Measurements from ENCODE around the gene UBE2O.

Gene UBE2O

GRCh38 chr17:76484228-76484725 is 31.3 kb upstream of the UBE2O start:
- DNase-seq, result no peak

GRCh38 chr17:76481071-76481655 is 28.2 kb upstream of the UBE2O start:
- DNase-seq, result no peak

GRCh38 chr17:76480632-76481031 is 27.7 kb upstream of the UBE2O start:
- no peak for DNase-seq

GRCh38 chr17:76479515-76480060 is 26.6 kb upstream of the UBE2O start:
- no peak for DNase-seq

GRCh38 chr17:76478730-76479514 is 26.0 kb upstream of the UBE2O start:
- DNase-seq, result no peak

GRCh38 chr17:76478097-76478496 is 25.1 kb upstream of the UBE2O start:
- DNase-seq, result no peak

- no peak for DNase-seq
These were observed 24.6 kb upstream of the UBE2O start for GRCh38 chr17:76477576-76477975.

GRCh38 chr17:76476736-76477135 is 23.8 kb upstream of the UBE2O start:
- DNase-seq, result no peak

- DNase-seq, result no peak
These were observed 22.4 kb upstream of the UBE2O start for GRCh38 chr17:76475302-76475701.

GRCh38 chr17:76474894-76475293 is 21.9 kb upstream of the UBE2O start:
- DNase-seq, result no peak

GRCh38 chr17:76474238-76474637 is 21.3 kb upstream of the UBE2O start:
- no peak for DNase-seq

- no peak for DNase-seq
These were observed 20.6 kb upstream of the UBE2O start for GRCh38 chr17:76473541-76473985.

GRCh38 chr17:76472726-76473125 is 19.8 kb upstream of the UBE2O start:
- no peak for DNase-seq

GRCh38 chr17:76472258-76472645 is 19.3 kb upstream of the UBE2O start:
- no peak for DNase-seq

- no peak for DNase-seq
These were observed 18.7 kb upstream of the UBE2O start for GRCh38 chr17:76471498-76472257.

- DNase-seq, result no peak
These were observed 17.2 kb upstream of the UBE2O start for GRCh38 chr17:76469991-76470739.

- DNase-seq, result no peak
These were observed 16.4 kb upstream of the UBE2O start for GRCh38 chr17:76469076-76469990.

- DNase-seq, result no peak
These were observed 15.7 kb upstream of the UBE2O start for GRCh38 chr17:76468634-76469010.

GRCh38 chr17:76467809-76468633 is 15.1 kb upstream of the UBE2O start:
- no peak for DNase-seq

GRCh38 chr17:76467366-76467765 is 14.4 kb upstream of the UBE2O start, which contains the start of gene AANAT:
Gene AANAT (plus strand): TSS chr17:76467603. CDS start chr17:76468747, 1,144 bp downstream.
- no peak for DNase-seq

- no peak for DNase-seq
These were observed 13.8 kb upstream of the UBE2O start for GRCh38 chr17:76466775-76467130.
